Lower lobe of right lung (tissue), 2 donors: ENCODE results near the gene PTP4A2. TPM values are rescaled to one million over a fixed set of nuclear protein-coding genes. Genes with fewer than 3 reads are reported as not detected.
A peak's percentile ranks its signal among the peaks of the same experiment; 100 is the strongest.

Source experiments
- ATAC-seq, 2 donors: fragments of 200-7000 bp; cut with Tn5 transposase; one replicate each; pipeline ENCODE4 v1.9.1; 2020 to 2022; ENCODE audit warnings: mild to moderate bottlenecking in 2 of 2, moderate library complexity in 2 of 2
- DNase-seq: peaks from one replicate; pipeline ENCODE4 v3.0.0-alpha.2; 2020
- H3K27ac ChIP-seq: fragments of 200-600 bp; one replicate; pipeline ENCODE4 v1.8.0; 2022
- H3K27me3 ChIP-seq: fragments of 200-600 bp; one replicate; pipeline ENCODE4 v1.8.0; 2022; ENCODE audit warnings: low read depth
- H3K36me3 ChIP-seq: fragments of 200-600 bp; one replicate; pipeline ENCODE4 v1.8.0; 2022; ENCODE audit warnings: mild to moderate bottlenecking
- H3K4me1 ChIP-seq: fragments of 200-600 bp; one replicate; pipeline ENCODE4 v1.8.0; 2022
- H3K4me3 ChIP-seq: fragments of 200-600 bp; one replicate; pipeline ENCODE4 v1.8.0; 2022; ENCODE audit warnings: mild to moderate bottlenecking
- H3K9me3 ChIP-seq: fragments of 200-600 bp; one replicate; pipeline ENCODE4 v1.8.0; 2022
- CTCF ChIP-seq: fragments of 200-600 bp; IDR thresholded peaks from one replicate; pipeline ENCODE4 v1.8.0; 2022; ENCODE audit warnings: antibody characterized with exemption, mild to moderate bottlenecking
- intact Hi-C: fragments of 100-400 bp; cut with DNase I; formaldehyde crosslinking; loops from one replicate; pipeline ENCODE4 v1.11.0; 2022
- long read RNA-seq: library from polyadenylated mRNA; unstranded; transcript quantifications from one replicate; pipeline ENCODE4 v2.0.0, GENCODE V29; 2021
- total RNA-seq: library from RNA; stranded (reverse); fragmentation: NEBNext Ultra II Directional; extraction: Animal tissue kit (Norgen Biotek cat#: 25700); gene quantifications from one replicate; pipeline ENCODE4 v1.2.1, GENCODE V29; 2021
- donor health status: DM: no; HTN: yes; CAD: no; lungs with severe emphysema.

Gene PTP4A2
- total RNA-seq = 205 TPM
- long read RNA-seq, transcript PTP4A2-221 (6 exons, 3,921 nt) = major isoform, 403 of 471 reads
- long read RNA-seq, partial matches to known transcripts = 11 of 471 reads
- long read RNA-seq, other reads (novel, unspliced or antisense) = 50 of 471 reads

GRCh38 chr1:31938184-31938975, at the start of gene PTP4A2:
PTP4A2 (minus strand) TSS chr1:31938368; CDS start chr1:31919065, 19,303 bp downstream.
- ATAC-seq (peak; percentile 93 to 98), DNase-seq (peak; percentile 97)
- H3K4me3 ChIP-seq = peak within 1 kb of the TSS; percentile 67
- intact Hi-C loops = no loop called here
- no peaks in the 10 kb centered on the region for H3K9me3 ChIP-seq
- peak; percentile 30 for TF ChIP-seq CTCF
- H3K27ac ChIP-seq = peak within 1 kb of the TSS; percentile 89
- no peaks in the 10 kb centered on the region for H3K27me3 ChIP-seq
- no peaks in the 10 kb centered on the region for H3K36me3 ChIP-seq
- H3K4me1 ChIP-seq = peaks cover 84% of the 10 kb centered on the region

DNA sequence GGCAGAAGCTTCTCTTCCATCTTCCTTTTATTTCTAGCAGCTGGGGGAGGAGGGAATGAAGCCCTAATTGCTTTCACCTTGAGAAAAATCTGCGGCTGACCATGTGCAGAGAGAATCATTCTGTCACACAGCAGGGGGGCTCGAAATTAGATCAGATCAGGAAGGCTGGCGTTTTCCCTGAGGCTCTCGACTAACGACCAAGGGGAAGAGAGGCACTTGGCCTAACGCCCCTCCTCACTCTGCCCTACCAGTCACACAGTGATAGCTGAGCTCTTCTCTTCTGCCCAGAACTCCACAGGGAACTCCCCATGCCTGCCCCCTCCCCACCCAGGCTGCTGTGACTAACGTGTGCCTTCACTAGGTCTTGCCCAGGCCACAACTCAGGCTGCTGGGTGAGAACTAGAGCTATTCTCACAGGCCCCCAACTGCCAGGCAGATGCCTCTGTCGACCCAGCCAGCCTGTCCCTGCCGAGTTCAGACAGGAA, 49.0 kb upstream of the PTP4A2 start:
- no peaks in the 10 kb centered on the region for H3K36me3 ChIP-seq
- peaks cover 11% of the 10 kb centered on the region for H3K4me1 ChIP-seq
- TF ChIP-seq CTCF = no peak
- DNase-seq = no peak
- no peak overlapping the region for H3K4me3 ChIP-seq
- no peaks in the 10 kb centered on the region for H3K27me3 ChIP-seq
- intact Hi-C loops = no loop called here
- no peak overlapping the region for H3K27ac ChIP-seq
- ATAC-seq = no peak
- H3K9me3 ChIP-seq = no peaks in the 10 kb centered on the region

DNA sequence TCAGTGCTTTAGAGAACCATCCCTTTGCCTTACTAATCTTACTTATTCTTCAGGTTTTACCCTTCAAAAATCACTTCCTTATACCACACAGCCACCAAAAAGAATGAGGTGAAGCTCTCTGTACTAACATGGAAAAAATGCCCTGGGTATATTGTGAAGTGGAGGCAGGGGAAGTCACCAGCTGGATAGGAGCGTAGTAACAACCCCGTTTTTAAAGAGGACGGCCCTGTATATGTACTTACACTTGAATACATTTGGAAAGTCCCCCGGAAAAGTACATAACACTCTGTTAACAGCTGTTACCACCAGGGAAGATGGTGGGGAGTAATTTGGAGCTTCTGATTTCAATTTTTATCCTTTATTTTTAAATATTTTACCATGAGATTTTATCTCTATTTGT, 47.3 kb upstream of the PTP4A2 start:
- no peak for TF ChIP-seq CTCF
- Histone ChIP-seq H3K4me3 (no peak overlapping the region), H3K36me3 (no peaks in the 10 kb centered on the region), H3K4me1 (peaks cover 11% of the 10 kb centered on the region), H3K27ac (peak overlapping the region; percentile 37), H3K9me3 (no peaks in the 10 kb centered on the region), H3K27me3 (no peaks in the 10 kb centered on the region)
- intact Hi-C loops = no loop called here
- ATAC-seq (peak; percentile 52 to 74), DNase-seq (no peak)

GRCh38 chr1:31984419-31985347, 46.5 kb upstream of the PTP4A2 start:
- no peaks in the 10 kb centered on the region for H3K9me3 ChIP-seq
- no peaks in the 10 kb centered on the region for H3K36me3 ChIP-seq
- no peak for TF ChIP-seq CTCF
- no peak overlapping the region for H3K4me3 ChIP-seq
- no peaks in the 10 kb centered on the region for H3K27me3 ChIP-seq
- ATAC-seq = peak; percentile 67 to 71
- no peak for DNase-seq
- intact Hi-C loops = no loop called here
- peaks cover 11% of the 10 kb centered on the region for H3K4me1 ChIP-seq
- H3K27ac ChIP-seq = peak overlapping the region; percentile 37

- intact Hi-C loops = no loop called here
- DNase-seq = no peak
These were observed 43.8 kb upstream of the PTP4A2 start for GRCh38 chr1:31981972-31982371.

More at GRCh38 chr1:31981972-31982371, 43.8 kb upstream of the PTP4A2 start:
- H3K27me3 ChIP-seq = no peaks in the 10 kb centered on the region
- H3K27ac ChIP-seq = no peak overlapping the region
- no peak overlapping the region for H3K4me3 ChIP-seq
- peaks cover 11% of the 10 kb centered on the region for H3K4me1 ChIP-seq
- no peak for TF ChIP-seq CTCF
- H3K9me3 ChIP-seq = no peaks in the 10 kb centered on the region
- H3K36me3 ChIP-seq = no peaks in the 10 kb centered on the region
- ATAC-seq = no peak
